ENCODE results near the gene CROCC2.

The CROCC2 gene

DNA sequence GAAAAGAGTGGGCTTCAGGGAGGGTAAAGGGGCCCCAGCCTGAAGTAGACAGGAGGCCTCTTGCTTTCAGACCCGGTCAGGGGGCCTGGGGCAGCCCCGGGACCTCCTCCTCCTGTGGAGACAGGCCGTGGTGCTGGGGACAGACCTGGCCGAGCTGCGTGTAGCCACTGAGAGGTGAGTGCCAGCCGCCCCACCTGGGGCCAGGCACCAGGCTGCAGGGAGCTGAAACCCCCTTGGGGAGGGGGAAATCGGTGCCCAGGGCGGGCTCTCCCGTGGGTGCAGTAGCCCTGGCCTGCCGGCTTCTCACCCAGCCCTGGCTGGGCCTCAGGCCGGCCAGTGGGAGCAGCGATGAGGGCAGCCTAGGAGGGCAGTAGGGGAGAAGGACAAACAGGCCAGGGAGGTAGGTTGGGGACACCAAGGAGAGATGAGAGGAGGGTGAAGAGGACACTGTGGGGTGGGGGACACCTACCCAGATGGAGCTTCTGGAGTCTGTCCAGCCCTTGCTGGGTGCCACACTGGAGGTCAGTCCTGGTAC is 24.0 kb downstream of the CROCC2 start:
- no peak overlapping the region for H3K4me3 ChIP-seq (ENCODE audit: low read depth, low read length)
- POLR2A ChIA-PET, result no interaction called here
- TF ChIP-seq, protein P1, sequence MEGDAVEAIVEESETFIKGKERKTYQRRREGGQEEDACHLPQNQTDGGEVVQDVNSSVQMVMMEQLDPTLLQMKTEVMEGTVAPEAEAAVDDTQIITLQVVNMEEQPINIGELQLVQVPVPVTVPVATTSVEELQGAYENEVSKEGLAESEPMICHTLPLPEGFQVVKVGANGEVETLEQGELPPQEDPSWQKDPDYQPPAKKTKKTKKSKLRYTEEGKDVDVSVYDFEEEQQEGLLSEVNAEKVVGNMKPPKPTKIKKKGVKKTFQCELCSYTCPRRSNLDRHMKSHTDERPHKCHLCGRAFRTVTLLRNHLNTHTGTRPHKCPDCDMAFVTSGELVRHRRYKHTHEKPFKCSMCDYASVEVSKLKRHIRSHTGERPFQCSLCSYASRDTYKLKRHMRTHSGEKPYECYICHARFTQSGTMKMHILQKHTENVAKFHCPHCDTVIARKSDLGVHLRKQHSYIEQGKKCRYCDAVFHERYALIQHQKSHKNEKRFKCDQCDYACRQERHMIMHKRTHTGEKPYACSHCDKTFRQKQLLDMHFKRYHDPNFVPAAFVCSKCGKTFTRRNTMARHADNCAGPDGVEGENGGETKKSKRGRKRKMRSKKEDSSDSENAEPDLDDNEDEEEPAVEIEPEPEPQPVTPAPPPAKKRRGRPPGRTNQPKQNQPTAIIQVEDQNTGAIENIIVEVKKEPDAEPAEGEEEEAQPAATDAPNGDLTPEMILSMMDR (IDR thresholded peaks at IDR 0.05; ENCODE audit: insufficient read depth, low read length, missing control alignments), result no peak
- DNase-seq (ENCODE audit: low read depth, low spot score), result no peak
- CTCF ChIA-PET, result interaction anchor here (1.6 kb wide), 1 partner anchor 16 kb away, joined by 3 read pairs; no protein-coding TSS in a partner anchor

DNA sequence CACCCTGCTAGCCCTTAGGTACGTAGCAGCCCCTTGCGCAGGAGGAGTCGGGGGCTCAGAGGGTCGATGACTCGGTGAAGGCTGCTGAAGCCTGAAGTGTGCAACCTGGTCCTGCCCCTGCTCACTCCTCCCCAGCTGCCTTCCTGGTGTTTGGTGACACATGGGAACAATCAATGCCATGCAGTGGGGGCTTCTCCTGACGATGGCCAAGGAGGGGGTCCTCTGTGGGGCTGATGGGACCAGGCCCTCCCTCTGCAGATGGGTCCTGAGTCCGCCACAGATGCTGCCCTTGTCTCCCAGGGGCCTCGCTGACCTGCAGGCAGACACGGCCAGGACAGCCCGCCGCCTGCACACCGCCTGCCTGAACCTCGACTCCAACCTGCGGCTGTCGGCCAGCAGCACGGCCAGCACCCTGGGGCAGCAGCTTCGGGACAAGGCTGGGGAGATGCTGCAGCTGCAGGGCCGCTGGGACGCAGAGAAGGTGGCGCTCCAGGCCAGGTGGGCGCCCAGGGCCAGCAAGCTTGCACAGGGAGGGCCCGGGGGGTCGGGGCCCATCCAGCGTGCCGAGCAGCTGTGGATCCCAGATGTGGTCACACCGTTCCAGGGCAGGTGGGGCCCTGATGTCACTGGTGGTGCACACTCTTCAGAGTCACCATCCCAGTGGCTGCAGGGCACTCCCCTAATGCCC is 24.6 kb downstream of the CROCC2 start:
- no peak overlapping the region for H3K4me3 ChIP-seq (ENCODE audit: low read depth, low read length)
- POLR2A ChIA-PET, result interaction anchor here (0.5 kb wide), 1 partner anchor 328 kb away, joined by 3 read pairs; no protein-coding TSS in a partner anchor
- TF ChIP-seq, protein P1 (IDR thresholded peaks at IDR 0.05; ENCODE audit: insufficient read depth, low read length, missing control alignments), result no peak
- CTCF ChIA-PET, result interaction anchor here (1.6 kb wide), 1 partner anchor 16 kb away, joined by 3 read pairs; no protein-coding TSS in a partner anchor
- no peak for DNase-seq (ENCODE audit: low read depth, low spot score)

DNA sequence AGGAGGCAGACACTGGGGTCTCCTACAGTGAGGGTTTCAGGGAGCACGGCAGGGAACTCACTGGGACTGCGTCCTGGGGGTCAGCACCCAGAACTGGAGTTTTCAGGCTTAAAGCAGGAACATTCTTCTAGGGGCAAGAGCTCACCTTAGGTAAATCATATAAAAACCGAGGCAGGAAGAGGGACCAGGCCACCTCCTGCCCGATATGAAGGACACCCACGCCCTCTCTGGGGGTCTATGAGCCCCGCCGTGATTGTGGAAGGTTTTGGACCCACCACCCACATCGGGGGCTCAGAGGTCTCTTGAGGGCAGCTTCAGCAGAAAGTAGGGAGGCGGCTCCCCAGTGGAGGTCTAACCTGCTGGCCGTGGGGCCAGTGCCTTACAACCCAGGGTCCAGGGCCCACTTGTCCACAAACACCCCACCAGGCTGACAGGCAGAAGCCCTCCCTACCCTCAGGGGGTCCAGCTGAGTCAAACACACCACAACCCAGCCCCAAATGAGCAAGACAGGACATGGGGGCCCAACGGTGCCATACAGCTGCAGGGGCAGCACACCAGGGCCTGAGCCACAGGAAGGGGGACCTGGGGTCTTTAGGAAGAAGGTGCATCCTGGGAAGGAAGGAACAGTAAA is 25.3 kb downstream of the CROCC2 start:
- ChIA-PET POLR2A (interaction anchor here (0.8 kb wide), 1 partner anchor 10 kb away, joined by 3 read pairs; no protein-coding TSS in a partner anchor), CTCF (no interaction called here)
- TF ChIP-seq, protein P1 (IDR thresholded peaks at IDR 0.05; ENCODE audit: insufficient read depth, low read length, missing control alignments), result no peak
- H3K4me3 ChIP-seq (ENCODE audit: low read depth, low read length), result no peak overlapping the region
- no peak for DNase-seq (ENCODE audit: low read depth, low spot score)

- CTCF ChIA-PET, result no interaction called here
- DNase-seq (ENCODE audit: low read depth, low spot score), result no peak
- POLR2A ChIA-PET, result interaction anchor here (0.8 kb wide), 1 partner anchor 11 kb away, joined by 3 read pairs; no protein-coding TSS in a partner anchor
Measured at GRCh38 chr2:240932001-240932723, 26.0 kb downstream of the CROCC2 start.

DNA sequence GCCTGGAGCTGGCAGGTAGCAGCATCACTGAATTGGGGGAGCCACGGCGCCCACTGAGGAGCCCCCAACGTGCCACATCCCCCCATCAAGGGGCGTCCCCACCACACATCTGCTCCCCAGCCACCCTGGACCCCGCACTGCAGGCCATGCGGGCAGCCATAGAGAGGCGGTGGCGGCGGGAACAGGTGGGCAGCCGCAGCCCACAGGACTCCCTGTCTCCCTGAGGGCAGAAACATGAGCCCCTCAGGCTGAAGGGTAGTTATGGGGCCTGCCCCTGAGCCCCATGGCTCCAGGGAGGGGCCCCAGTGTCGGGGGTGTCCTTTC is 26.6 kb downstream of the CROCC2 start:
- no peak overlapping the region for H3K4me3 ChIP-seq (ENCODE audit: low read depth, low read length)
- DNase-seq (ENCODE audit: low read depth, low spot score), result no peak
- ChIA-PET POLR2A (no interaction called here), CTCF (no interaction called here)
- TF ChIP-seq, protein P1 (IDR thresholded peaks at IDR 0.05; ENCODE audit: insufficient read depth, low read length, missing control alignments), result no peak

More at GRCh38 chr2:240932001-240932723, 26.0 kb downstream of the CROCC2 start:
- TF ChIP-seq, protein P1 (IDR thresholded peaks at IDR 0.05; ENCODE audit: insufficient read depth, low read length, missing control alignments), result no peak
- no peak overlapping the region for H3K4me3 ChIP-seq (ENCODE audit: low read depth, low read length)
